AG04449 (cell line): ENCODE results near the gene CD200R1L.

Experiments
- CTCF ChIA-PET: fragments of 350-600 bp; formaldehyde crosslinking; extraction: SDS; loops from one replicate; lab custom pipeline; 2021; ENCODE audit warnings: antibody characterized with exemption; lab: Yijun Ruan, JAX
- POLR2A ChIA-PET: fragments of 400-600, 350-600 bp; formaldehyde crosslinking; extraction: SDS; loops from one replicate; lab custom pipeline; 2020; ENCODE audit warnings: antibody characterized with exemption, inconsistent platforms; lab: Yijun Ruan, JAX
- DNase-seq: peaks from one replicate; pipeline ENCODE4 v3.0.0-alpha.2; 2010; ENCODE audit warnings: low read depth, low spot score
- H3K4me3 ChIP-seq: 2 replicates; pipeline ENCODE4 v1.5.1; 2011; ENCODE audit warnings: low read depth, mild to moderate bottlenecking, control low read depth, low read length
- CTCF ChIP-seq: IDR thresholded peaks from one replicate; pipeline ENCODE4 v1.5.1; 2011; ENCODE audit warnings: mild to moderate bottlenecking, moderate library complexity, low read length, control low read depth, inconsistent platforms; ENCODE audit not compliant: insufficient read depth; ENCODE audit errors: missing control alignments

The CD200R1L gene

GRCh38 chr3:112804021-112804420, 42.6 kb downstream of the CD200R1L start:
- no peak for TF ChIP-seq CTCF
- H3K4me3 ChIP-seq = no peak overlapping the region
- ChIA-PET POLR2A (no interaction called here), CTCF (interaction anchor here (0.8 to 1.3 kb wide), 2 partner anchors 10 to 69 kb away, joined by 3 to 5 read pairs; no protein-coding TSS in a partner anchor)
- DNase-seq = no peak

- no peak for DNase-seq
- ChIA-PET CTCF (interaction anchor here (0.8 to 1.9 kb wide), 2 partner anchors 10 to 18 kb away, joined by 3 to 6 read pairs; no protein-coding TSS in a partner anchor), POLR2A (no interaction called here)
- TF ChIP-seq CTCF = no peak
- H3K4me3 ChIP-seq = no peak overlapping the region
These were observed 43.2 kb downstream of the CD200R1L start for GRCh38 chr3:112803467-112803866.

- ChIA-PET POLR2A (no interaction called here), CTCF (interaction anchor here (1.9 to 2.0 kb wide), 2 partner anchors 17 to 160 kb away, joined by 5 to 6 read pairs; no protein-coding TSS in a partner anchor)
- H3K4me3 ChIP-seq = no peak overlapping the region
- DNase-seq = no peak
- TF ChIP-seq CTCF = no peak
These were observed 44.3 kb downstream of the CD200R1L start for GRCh38 chr3:112802338-112802737.

- POLR2A ChIA-PET = no interaction called here
- CTCF ChIA-PET = interaction anchor here (0.8 to 1.6 kb wide), 4 partner anchors 14 to 158 kb away, joined by 3 to 6 read pairs (median 3); no protein-coding TSS in a partner anchor
- no peak for TF ChIP-seq CTCF
- no peak for DNase-seq
- H3K4me3 ChIP-seq = no peak overlapping the region
These were observed 46.7 kb downstream of the CD200R1L start for GRCh38 chr3:112799946-112800345.

GRCh38 chr3:112794622-112795172, 52.0 kb downstream of the CD200R1L start:
- H3K4me3 ChIP-seq = no peak overlapping the region
- CTCF ChIA-PET = interaction anchor here (1.3 kb wide), 1 partner anchor 9 kb away, joined by 5 read pairs; no protein-coding TSS in a partner anchor
- DNase-seq = no peak
- no peak for TF ChIP-seq CTCF
- POLR2A ChIA-PET = no interaction called here

- TF ChIP-seq CTCF = no peak
- no peak overlapping the region for H3K4me3 ChIP-seq
- DNase-seq = no peak
- CTCF ChIA-PET = no interaction called here
- POLR2A ChIA-PET = no interaction called here
These were observed 53.2 kb downstream of the CD200R1L start for GRCh38 chr3:112793326-112794081.
